ENCODE results near the gene SRP68. TPM values are rescaled to one million over a fixed set of nuclear protein-coding genes. Genes with fewer than 3 reads are reported as not detected.

SRP68 gene
- total RNA-seq, 6 experiments from 2014 or later, result 95.3 to 104 (median 100.0) TPM

- H3K27ac Mint-ChIP-seq, result no peak overlapping the region
- no peak overlapping the region for H3K4me3 Mint-ChIP-seq
- DNase-seq, result no peak
- TF ChIP-seq, protein P1, sequence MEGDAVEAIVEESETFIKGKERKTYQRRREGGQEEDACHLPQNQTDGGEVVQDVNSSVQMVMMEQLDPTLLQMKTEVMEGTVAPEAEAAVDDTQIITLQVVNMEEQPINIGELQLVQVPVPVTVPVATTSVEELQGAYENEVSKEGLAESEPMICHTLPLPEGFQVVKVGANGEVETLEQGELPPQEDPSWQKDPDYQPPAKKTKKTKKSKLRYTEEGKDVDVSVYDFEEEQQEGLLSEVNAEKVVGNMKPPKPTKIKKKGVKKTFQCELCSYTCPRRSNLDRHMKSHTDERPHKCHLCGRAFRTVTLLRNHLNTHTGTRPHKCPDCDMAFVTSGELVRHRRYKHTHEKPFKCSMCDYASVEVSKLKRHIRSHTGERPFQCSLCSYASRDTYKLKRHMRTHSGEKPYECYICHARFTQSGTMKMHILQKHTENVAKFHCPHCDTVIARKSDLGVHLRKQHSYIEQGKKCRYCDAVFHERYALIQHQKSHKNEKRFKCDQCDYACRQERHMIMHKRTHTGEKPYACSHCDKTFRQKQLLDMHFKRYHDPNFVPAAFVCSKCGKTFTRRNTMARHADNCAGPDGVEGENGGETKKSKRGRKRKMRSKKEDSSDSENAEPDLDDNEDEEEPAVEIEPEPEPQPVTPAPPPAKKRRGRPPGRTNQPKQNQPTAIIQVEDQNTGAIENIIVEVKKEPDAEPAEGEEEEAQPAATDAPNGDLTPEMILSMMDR (IDR thresholded peaks at IDR 0.05), result no peak
- H3K9me3 Mint-ChIP-seq, result no peaks in the 10 kb centered on the region; the same call in 1 of the 2 replicates
- peaks cover 10% of the 10 kb centered on the region for H3K36me3 Mint-ChIP-seq (ENCODE audit: low read depth)
- peaks cover 16% of the 10 kb centered on the region for H3K4me1 Mint-ChIP-seq (ENCODE audit: low read depth)
- peaks cover 10% of the 10 kb centered on the region for H3K27me3 Mint-ChIP-seq (ENCODE audit: insufficient read depth)
These were observed 63.5 kb downstream of the SRP68 start for GRCh38 chr17:76008630-76009425.

- DNase-seq, result no peak
- Mint-ChIP-seq H3K4me1 (ENCODE audit: low read depth) (peaks cover 9% of the 10 kb centered on the region), H3K27me3 (ENCODE audit: insufficient read depth) (peaks cover 10% of the 10 kb centered on the region), H3K36me3 (ENCODE audit: low read depth) (peaks cover 10% of the 10 kb centered on the region), H3K4me3 (no peak overlapping the region), H3K9me3 (no peaks in the 10 kb centered on the region; the same call in 1 of the 2 replicates), H3K27ac (no peak overlapping the region)
- TF ChIP-seq, protein P1 (IDR thresholded peaks at IDR 0.05), result no peak
These were observed 64.1 kb downstream of the SRP68 start for GRCh38 chr17:76008208-76008607.

- Mint-ChIP-seq H3K9me3 (no peaks in the 10 kb centered on the region; the same call in 1 of the 2 replicates), H3K36me3 (ENCODE audit: low read depth) (peaks cover 10% of the 10 kb centered on the region), H3K27me3 (ENCODE audit: insufficient read depth) (peaks cover 10% of the 10 kb centered on the region), H3K4me1 (ENCODE audit: low read depth) (peaks cover 8% of the 10 kb centered on the region), H3K4me3 (no peak overlapping the region), H3K27ac (no peak overlapping the region)
- TF ChIP-seq, protein P1 (IDR thresholded peaks at IDR 0.05), result no peak
- no peak for DNase-seq
These were observed 64.5 kb downstream of the SRP68 start for GRCh38 chr17:76007850-76008165.

DNA sequence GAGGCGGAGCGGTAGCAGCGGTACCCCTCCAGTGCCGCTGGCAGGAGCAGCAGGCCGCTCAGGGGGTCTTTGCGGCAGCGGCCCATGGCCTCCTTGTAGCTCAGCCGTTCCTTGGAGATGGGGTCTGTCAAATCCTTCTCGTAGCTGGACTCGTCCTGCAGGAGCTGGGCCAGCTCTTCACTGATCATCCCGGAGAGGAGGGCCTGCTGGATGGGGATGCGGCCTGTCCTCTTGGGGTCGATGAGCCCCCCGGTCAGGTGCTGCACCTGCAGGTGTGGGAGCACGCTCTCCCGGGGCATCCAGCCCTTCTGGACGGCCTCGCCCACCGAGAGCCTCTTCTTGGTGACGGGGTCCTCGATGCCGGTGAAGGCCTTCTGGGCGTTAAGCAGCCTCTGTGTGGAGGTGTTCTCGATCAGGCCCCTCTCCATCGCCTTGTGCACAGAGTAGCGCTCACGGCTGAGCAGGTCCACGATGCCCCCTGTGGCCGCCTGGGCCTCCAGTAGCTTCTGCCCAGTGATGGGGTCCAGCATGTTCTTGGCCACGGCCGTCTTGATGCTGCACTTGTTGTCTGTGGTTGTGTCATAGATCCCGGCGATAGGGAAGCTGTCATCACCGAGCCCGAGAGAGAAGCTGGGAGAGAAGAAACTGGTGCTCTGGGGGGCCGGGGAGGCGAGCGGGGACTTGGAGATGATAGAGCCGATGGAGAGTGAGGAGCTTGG, 65.0 kb downstream of the SRP68 start:
- H3K4me3 Mint-ChIP-seq, result no peak overlapping the region
- no peak overlapping the region for H3K27ac Mint-ChIP-seq
- H3K4me1 Mint-ChIP-seq (ENCODE audit: low read depth), result peaks cover 8% of the 10 kb centered on the region
- TF ChIP-seq, protein P1 (IDR thresholded peaks at IDR 0.05), result no peak
- no peaks in the 10 kb centered on the region; the same call in 1 of the 2 replicates for H3K9me3 Mint-ChIP-seq
- no peak for DNase-seq
- H3K36me3 Mint-ChIP-seq (ENCODE audit: low read depth), result peaks cover 10% of the 10 kb centered on the region
- peaks cover 10% of the 10 kb centered on the region for H3K27me3 Mint-ChIP-seq (ENCODE audit: insufficient read depth)

GRCh38 chr17:76005263-76006149, 66.8 kb downstream of the SRP68 start:
- peak; percentile 47 for DNase-seq
- Mint-ChIP-seq H3K4me3 (no peak overlapping the region), H3K27me3 (ENCODE audit: insufficient read depth) (peaks cover 9% of the 10 kb centered on the region), H3K4me1 (ENCODE audit: low read depth) (peaks cover 8% of the 10 kb centered on the region), H3K27ac (no peak overlapping the region), H3K36me3 (ENCODE audit: low read depth) (peaks cover 10% of the 10 kb centered on the region), H3K9me3 (no peaks in the 10 kb centered on the region; the same call in 1 of the 2 replicates)
- TF ChIP-seq, protein P1 (IDR thresholded peaks at IDR 0.05), result peak; percentile 97

Measured in HFFc6 (cell line).